AG09309 (cell line): ENCODE results near the gene MIPEP.
A peak's percentile ranks its signal among the peaks of the same experiment; 100 is the strongest.

Experiments used
- DNase-seq: peaks from one replicate; pipeline ENCODE4 v3.0.0-alpha.2; 2010; ENCODE audit warnings: low read depth
- H3K4me3 ChIP-seq: 2 replicates; pipeline ENCODE4 v1.5.1; 2011; ENCODE audit warnings: mild to moderate bottlenecking, low read depth, low read length, moderate library complexity; ENCODE audit not compliant: control insufficient read depth
- TF ChIP-seq, protein P1 (sequence below): IDR thresholded peaks from 2 replicates; pipeline ENCODE4 v1.5.1; 2011; ENCODE audit warnings: mild to moderate bottlenecking, low read depth, low read length, inconsistent platforms; ENCODE audit not compliant: insufficient read depth, control insufficient read depth; ENCODE audit errors: missing control alignments

MIPEP gene

DNA sequence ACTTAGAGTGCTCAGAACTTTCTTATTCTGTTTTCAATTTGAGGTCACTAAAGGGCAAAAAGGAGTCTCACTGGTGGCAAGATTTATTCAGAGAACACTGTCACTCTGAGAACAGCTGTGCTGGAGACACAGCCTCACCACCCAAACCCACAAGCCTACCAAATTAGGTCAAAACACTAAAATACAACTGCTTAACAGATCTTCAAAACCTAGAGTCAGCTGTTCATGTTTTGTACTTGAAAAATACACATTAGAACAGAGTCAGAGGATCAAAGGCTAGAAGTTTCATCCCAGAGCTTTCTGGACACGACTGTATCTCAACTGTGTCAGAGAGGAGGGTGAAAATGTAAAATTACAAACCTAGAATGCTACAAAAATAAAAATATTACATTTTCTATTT, 89.3 kb downstream of the MIPEP start:
- no peak for DNase-seq
- H3K4me3 ChIP-seq, result no peak overlapping the region
- TF ChIP-seq, protein P1, sequence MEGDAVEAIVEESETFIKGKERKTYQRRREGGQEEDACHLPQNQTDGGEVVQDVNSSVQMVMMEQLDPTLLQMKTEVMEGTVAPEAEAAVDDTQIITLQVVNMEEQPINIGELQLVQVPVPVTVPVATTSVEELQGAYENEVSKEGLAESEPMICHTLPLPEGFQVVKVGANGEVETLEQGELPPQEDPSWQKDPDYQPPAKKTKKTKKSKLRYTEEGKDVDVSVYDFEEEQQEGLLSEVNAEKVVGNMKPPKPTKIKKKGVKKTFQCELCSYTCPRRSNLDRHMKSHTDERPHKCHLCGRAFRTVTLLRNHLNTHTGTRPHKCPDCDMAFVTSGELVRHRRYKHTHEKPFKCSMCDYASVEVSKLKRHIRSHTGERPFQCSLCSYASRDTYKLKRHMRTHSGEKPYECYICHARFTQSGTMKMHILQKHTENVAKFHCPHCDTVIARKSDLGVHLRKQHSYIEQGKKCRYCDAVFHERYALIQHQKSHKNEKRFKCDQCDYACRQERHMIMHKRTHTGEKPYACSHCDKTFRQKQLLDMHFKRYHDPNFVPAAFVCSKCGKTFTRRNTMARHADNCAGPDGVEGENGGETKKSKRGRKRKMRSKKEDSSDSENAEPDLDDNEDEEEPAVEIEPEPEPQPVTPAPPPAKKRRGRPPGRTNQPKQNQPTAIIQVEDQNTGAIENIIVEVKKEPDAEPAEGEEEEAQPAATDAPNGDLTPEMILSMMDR, result no peak

GRCh38 chr13:23797276-23797903, 91.8 kb downstream of the MIPEP start:
- DNase-seq, result no peak
- TF ChIP-seq, protein P1, result no peak
- H3K4me3 ChIP-seq, result no peak overlapping the region

DNA sequence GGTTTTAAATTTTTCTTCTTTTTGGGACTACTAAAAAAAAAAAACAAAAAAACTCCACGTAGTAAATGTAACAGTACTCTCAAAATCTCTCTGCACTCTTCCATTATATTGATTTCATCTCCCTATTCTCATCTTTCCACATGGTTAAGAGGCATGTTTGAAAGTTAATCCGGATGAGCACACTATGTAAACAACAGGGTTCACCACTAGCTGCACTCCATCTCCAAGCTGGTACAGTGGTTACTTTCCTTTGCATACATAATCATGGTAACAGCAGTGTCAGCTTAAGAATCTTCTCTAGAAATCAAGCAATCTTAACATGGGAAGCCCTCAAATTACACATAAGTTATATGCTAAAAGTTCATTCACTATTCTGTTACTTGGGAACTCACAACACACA, 92.6 kb downstream of the MIPEP start:
- TF ChIP-seq, protein P1, result no peak
- no peak overlapping the region for H3K4me3 ChIP-seq
- DNase-seq, result no peak

GRCh38 chr13:23794267-23795161, 94.7 kb downstream of the MIPEP start:
- TF ChIP-seq, protein P1, result no peak
- DNase-seq, result peak; percentile 32
- no peak overlapping the region for H3K4me3 ChIP-seq

DNA sequence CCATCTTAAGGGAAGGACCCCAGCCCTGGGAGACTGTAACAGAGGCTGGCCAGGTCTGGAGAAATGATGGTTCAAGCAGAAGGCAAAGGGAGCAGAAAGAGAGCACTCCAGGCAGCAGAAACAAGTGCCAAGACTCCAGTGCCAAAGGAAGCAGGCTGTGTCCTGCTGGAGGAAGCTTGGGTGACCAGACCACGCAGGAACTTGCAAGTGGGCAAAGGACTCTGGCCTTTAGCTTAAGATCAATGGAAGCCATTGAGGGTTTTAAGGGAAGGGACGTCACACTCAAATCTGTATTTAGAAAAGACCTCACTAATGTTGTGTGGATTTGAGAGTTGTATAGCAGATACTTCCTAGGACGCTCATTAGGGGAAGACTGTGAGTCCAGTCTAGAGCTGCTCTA, 95.5 kb downstream of the MIPEP start:
- DNase-seq, result no peak
- TF ChIP-seq, protein P1, result no peak
- H3K4me3 ChIP-seq, result no peak overlapping the region

- no peak overlapping the region for H3K4me3 ChIP-seq
- TF ChIP-seq, protein P1, result no peak
- DNase-seq, result no peak
Observed at GRCh38 chr13:23792680-23793079, 96.5 kb downstream of the MIPEP start.
